ENCODE data around the gene TRAPPC10.

Gene TRAPPC10

DNA sequence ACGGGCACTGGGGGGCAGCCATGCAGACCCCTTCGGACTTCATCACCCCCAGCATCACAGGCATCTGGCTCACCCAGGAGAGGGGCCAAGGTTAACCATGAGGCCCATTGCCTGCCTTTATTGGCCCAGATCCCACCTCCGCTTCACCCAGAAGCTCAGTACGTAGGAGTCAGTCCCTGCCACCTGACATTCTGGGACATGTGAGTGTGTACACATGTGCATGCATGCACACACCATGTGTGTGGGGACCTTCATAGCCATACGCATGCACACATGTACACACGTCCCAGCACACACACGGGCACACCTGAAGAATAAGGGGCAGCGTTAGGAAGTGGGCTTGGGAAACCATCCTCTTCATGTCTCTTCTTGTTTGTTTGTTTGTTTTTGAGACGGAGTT is 24.1 kb upstream of the TRAPPC10 start:
- TF ChIP-seq, protein P1, sequence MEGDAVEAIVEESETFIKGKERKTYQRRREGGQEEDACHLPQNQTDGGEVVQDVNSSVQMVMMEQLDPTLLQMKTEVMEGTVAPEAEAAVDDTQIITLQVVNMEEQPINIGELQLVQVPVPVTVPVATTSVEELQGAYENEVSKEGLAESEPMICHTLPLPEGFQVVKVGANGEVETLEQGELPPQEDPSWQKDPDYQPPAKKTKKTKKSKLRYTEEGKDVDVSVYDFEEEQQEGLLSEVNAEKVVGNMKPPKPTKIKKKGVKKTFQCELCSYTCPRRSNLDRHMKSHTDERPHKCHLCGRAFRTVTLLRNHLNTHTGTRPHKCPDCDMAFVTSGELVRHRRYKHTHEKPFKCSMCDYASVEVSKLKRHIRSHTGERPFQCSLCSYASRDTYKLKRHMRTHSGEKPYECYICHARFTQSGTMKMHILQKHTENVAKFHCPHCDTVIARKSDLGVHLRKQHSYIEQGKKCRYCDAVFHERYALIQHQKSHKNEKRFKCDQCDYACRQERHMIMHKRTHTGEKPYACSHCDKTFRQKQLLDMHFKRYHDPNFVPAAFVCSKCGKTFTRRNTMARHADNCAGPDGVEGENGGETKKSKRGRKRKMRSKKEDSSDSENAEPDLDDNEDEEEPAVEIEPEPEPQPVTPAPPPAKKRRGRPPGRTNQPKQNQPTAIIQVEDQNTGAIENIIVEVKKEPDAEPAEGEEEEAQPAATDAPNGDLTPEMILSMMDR (IDR thresholded peaks at IDR 0.05; ENCODE audit: insufficient read depth, missing control alignments) = no peak
- FAIRE-seq = no peak
- DNase-seq (ENCODE audit: insufficient read length, low spot score) = no peak

GRCh38 chr21:43988506-43989230 is 23.4 kb upstream of the TRAPPC10 start:
- FAIRE-seq = no peak
- no peak for DNase-seq (ENCODE audit: insufficient read length, low spot score)
- TF ChIP-seq, protein P1 (IDR thresholded peaks at IDR 0.05; ENCODE audit: insufficient read depth, missing control alignments) = no peak

- DNase-seq (ENCODE audit: insufficient read length, low spot score) (no peak), FAIRE-seq (no peak)
- TF ChIP-seq, protein P1 (IDR thresholded peaks at IDR 0.05; ENCODE audit: insufficient read depth, missing control alignments) = no peak
Observed at GRCh38 chr21:43989401-43989800, 22.7 kb upstream of the TRAPPC10 start.

DNA sequence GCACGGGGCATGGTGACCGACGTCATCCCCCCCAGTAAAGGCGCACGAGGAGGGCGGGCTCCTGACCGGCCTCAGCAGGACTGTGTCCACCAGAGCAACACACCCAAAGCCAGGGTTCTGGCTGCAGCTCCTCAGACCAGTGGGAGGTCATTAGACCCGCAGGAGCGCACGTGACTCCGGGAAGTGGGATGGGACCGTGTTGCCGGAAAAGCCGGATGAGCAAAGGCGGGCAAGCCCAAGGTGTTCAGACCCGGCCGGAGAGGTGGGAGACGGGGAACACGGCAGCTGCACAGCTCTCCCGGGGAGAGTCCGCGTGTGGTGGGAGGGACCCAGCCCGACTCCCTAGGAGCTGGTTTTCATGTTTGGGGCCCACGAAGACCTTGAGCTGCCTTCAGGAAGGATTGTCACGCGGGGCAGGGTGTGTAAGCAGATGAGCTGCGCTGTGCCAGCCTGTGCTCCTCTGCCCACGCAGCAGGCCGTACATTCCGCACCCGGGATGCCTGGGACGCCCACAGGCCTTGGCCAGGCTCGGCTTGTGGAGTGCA is 20.6 kb upstream of the TRAPPC10 start:
- TF ChIP-seq, protein P1 (IDR thresholded peaks at IDR 0.05; ENCODE audit: insufficient read depth, missing control alignments) = no peak
- DNase-seq (ENCODE audit: insufficient read length, low spot score) = no peak
- FAIRE-seq = no peak

- no peak for FAIRE-seq
- TF ChIP-seq, protein P1 (IDR thresholded peaks at IDR 0.05; ENCODE audit: insufficient read depth, missing control alignments) = no peak
- DNase-seq (ENCODE audit: insufficient read length, low spot score) = no peak
Observed at GRCh38 chr21:43992121-43992520, 20.0 kb upstream of the TRAPPC10 start.

- TF ChIP-seq, protein P1 (IDR thresholded peaks at IDR 0.05; ENCODE audit: insufficient read depth, missing control alignments) = no peak
- DNase-seq (ENCODE audit: insufficient read length, low spot score) (no peak), FAIRE-seq (no peak)
Observed at GRCh38 chr21:43993420-43993934, 18.6 kb upstream of the TRAPPC10 start.

GRCh38 chr21:43994085-43994484 is 18.0 kb upstream of the TRAPPC10 start:
- TF ChIP-seq, protein P1 (IDR thresholded peaks at IDR 0.05; ENCODE audit: insufficient read depth, missing control alignments) = no peak
- DNase-seq (ENCODE audit: insufficient read length, low spot score) (no peak), FAIRE-seq (no peak)
